SK-N-SH treated with all-trans-retinoic acid at 6 μM for 48 hours (cell line): Measurements from ENCODE around the gene MMP1.

Experiments
- PATZ1 ChIP-seq: fragments of 250-450 bp; sonication (Bioruptor Pico); IDR thresholded peaks from 2 replicates; pipeline ENCODE4 v1.8.0; 2020; ENCODE audit warnings: mild to moderate bottlenecking, moderate library complexity, borderline replicate concordance
- SNAI2 ChIP-seq: fragments of 250-450 bp; sonication (Bioruptor Pico); IDR thresholded peaks from 2 replicates; pipeline ENCODE4 v1.5.0; 2020; ENCODE audit warnings: mild to moderate bottlenecking, moderate library complexity
- ZFP3 ChIP-seq: fragments of 250-450 bp; sonication (Bioruptor Pico); IDR thresholded peaks from 2 replicates; pipeline ENCODE4 v1.5.0; 2020; ENCODE audit warnings: mild to moderate bottlenecking, moderate library complexity
- ZNF70 ChIP-seq: fragments of 450-650 bp; formaldehyde crosslinking; IDR thresholded peaks from 2 replicates; pipeline ENCODE4 v1.5.0; 2020; ENCODE audit warnings: mild to moderate bottlenecking, moderate library complexity

- no peak for TF ChIP-seq SNAI2 (CRISPR knock-in tag)
- no peak for TF ChIP-seq ZNF70 (CRISPR knock-in tag)
- no peak for TF ChIP-seq ZFP3 (CRISPR knock-in tag)
- no peak for TF ChIP-seq PATZ1 (CRISPR knock-in tag)
Observed at GRCh38 chr11:102799681-102800340, 1.9 kb upstream of the MMP1 start.
